IPS-18a (cell line): ENCODE results near the gene EDNRA.

Source experiments
- H3K27ac ChIP-seq: one replicate; pipeline ENCODE4 v1.5.1; 2013; ENCODE audit warnings: low read length
- H3K27me3 ChIP-seq: one replicate; pipeline ENCODE4 v1.6.1; 2013; ENCODE audit warnings: mild to moderate bottlenecking, low read length; ENCODE audit not compliant: control insufficient read depth, insufficient read depth
- H3K36me3 ChIP-seq: one replicate; pipeline ENCODE4 v1.6.1; 2013; ENCODE audit warnings: low read depth, low read length; ENCODE audit not compliant: control insufficient read depth
- H3K4me1 ChIP-seq: one replicate; pipeline ENCODE4 v1.6.1; 2013; ENCODE audit warnings: low read depth, low read length; ENCODE audit not compliant: control insufficient read depth
- H3K4me3 ChIP-seq: one replicate; pipeline ENCODE4 v1.5.1; 2013; ENCODE audit warnings: low read length
- H3K9ac ChIP-seq: one replicate; pipeline ENCODE4 v1.6.1; 2013; ENCODE audit warnings: mild to moderate bottlenecking, low read length, moderate library complexity
- H3K9me3 ChIP-seq: one replicate; pipeline ENCODE4 v1.6.1; 2013; ENCODE audit warnings: low read depth, low read length; ENCODE audit not compliant: control insufficient read depth

EDNRA gene

DNA sequence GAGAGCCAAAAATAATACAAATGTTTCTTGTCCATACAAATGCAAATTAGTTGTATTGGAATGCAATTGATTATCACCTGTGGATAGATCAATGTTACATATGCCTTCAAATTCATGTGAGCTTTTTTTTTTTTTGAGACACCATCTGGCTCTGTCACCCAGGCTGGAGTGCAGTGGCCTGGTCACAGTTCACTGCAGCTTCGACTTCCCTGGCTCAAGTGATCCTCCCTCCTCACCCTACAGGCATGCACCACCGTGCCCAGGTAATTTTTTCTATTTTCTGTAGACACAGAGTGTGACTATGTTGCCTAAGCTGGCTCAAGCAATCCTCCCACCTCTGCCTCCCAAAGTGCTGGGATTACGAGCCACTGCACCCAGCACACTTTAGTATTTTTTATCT lies 97.7 kb downstream of the EDNRA start:
- H3K27me3 ChIP-seq: no peaks in the 10 kb centered on the region
- no peaks in the 10 kb centered on the region for H3K9me3 ChIP-seq
- H3K9ac ChIP-seq: no peak overlapping the region
- H3K36me3 ChIP-seq: no peaks in the 10 kb centered on the region
- no peak overlapping the region for H3K27ac ChIP-seq
- no peak overlapping the region for H3K4me3 ChIP-seq
- H3K4me1 ChIP-seq: no peaks in the 10 kb centered on the region

DNA sequence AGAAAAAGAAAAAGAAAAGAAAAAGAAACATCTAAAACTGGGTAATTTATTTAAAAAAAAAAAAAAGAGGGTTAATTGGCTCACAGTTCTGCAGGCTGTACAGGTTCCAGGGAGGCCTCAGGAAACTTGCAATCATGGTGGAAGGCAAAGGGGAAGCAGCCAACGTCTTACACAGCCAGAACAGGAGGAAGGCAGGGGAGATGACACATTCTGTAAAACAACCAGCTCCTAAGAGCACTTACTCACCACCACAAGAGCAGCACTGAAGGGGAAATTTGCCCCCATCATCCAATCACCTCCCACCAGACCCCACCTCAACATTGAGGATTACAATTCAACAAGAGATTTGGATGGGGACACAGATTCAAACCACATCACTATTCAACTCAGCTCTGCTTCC lies 99.5 kb downstream of the EDNRA start:
- H3K27ac ChIP-seq: no peak overlapping the region
- no peak overlapping the region for H3K9ac ChIP-seq
- H3K27me3 ChIP-seq: no peaks in the 10 kb centered on the region
- H3K4me3 ChIP-seq: no peak overlapping the region
- no peaks in the 10 kb centered on the region for H3K36me3 ChIP-seq
- no peaks in the 10 kb centered on the region for H3K4me1 ChIP-seq
- no peaks in the 10 kb centered on the region for H3K9me3 ChIP-seq

DNA sequence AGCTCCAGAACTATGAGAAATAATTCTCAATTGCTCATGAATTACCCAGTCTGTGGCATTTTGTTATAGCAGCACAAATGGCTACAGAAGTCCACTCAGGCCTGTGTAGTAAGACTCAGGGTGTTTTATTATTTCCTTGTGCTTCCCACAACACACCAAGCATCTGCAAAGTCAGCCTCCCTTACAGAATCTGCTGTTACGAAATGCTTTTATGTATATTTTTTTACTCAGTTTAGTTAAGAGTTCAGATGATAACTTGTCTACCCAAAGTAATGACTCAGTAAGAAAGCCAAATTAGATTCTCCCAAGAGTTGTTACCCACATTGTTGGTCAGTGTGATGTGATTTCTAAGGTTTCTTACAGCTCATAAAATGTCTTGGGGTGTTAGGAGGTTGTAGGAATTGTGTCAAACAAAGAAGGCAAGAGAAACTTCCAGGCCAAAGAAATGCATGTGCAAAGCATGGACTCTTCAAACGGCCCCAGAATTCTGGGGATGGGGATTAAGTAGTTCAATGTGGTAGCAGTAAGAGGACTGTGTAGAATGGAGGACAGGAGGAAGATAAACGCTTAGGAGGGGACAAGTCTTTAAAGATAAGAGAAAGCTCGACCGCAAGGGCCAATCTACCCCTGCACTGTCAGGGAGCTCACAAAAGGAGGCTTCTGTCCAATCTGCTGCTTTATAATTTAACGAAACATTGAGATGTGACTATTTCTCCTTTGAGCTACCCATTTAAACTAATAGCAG lies 100.9 kb downstream of the EDNRA start:
- Histone ChIP-seq H3K4me1 (no peaks in the 10 kb centered on the region), H3K27me3 (no peaks in the 10 kb centered on the region), H3K27ac (no peak overlapping the region), H3K36me3 (no peaks in the 10 kb centered on the region), H3K9me3 (no peaks in the 10 kb centered on the region), H3K9ac (no peak overlapping the region), H3K4me3 (no peak overlapping the region)

DNA sequence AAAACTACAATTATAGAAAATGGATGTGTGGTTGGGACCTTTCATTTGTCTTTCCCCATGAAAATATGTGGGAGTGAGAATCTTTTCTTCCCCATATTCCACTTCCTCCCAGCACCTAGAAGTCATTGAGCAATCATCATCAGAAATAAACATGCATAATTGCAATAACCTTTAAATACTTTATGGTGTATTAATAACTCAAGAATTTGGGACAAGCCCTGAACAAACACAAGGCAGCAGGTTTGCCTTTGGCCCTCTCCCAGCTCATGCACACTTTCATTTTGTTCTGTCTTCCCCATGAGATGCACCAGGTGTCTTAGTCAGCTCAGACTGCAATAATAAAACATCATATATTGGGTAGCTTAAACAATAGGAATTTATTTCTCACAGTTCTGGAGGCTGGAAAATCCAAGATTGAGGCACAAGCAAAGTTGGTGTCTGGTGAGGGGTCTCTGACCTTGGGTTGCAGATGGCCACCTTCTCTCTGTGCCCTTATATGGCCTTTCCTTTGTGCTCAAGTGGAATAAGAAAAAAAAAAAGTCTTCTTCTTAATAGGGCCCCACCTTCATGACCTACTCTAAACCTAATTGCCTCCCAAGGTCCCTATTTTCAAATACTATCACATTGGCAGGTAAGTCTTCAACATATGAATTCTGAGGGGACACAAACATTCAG lies 101.6 kb downstream of the EDNRA start:
- Histone ChIP-seq H3K36me3 (no peaks in the 10 kb centered on the region), H3K9me3 (no peaks in the 10 kb centered on the region), H3K27ac (no peak overlapping the region), H3K9ac (no peak overlapping the region), H3K27me3 (no peaks in the 10 kb centered on the region), H3K4me3 (no peak overlapping the region), H3K4me1 (no peaks in the 10 kb centered on the region)

DNA sequence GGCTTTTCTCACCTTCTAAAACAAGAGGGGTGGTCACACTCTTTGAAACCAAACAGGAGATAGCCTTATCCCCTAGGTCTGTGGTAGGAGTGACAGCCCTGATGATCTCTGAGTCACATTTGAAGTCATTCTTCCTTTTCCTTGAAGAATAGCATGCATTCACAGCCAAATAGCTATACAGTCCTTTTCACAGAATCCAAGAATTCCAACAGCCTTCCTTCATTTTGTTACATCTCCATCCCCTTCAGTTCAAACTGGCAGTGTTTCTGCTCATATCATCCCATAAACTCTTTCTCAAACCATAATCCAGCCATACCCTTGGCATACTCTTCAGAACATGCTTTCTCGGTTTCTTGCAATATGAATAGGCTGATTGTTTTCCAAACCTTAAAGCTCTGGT lies 103.0 kb downstream of the EDNRA start:
- no peak overlapping the region for H3K27ac ChIP-seq

DNA sequence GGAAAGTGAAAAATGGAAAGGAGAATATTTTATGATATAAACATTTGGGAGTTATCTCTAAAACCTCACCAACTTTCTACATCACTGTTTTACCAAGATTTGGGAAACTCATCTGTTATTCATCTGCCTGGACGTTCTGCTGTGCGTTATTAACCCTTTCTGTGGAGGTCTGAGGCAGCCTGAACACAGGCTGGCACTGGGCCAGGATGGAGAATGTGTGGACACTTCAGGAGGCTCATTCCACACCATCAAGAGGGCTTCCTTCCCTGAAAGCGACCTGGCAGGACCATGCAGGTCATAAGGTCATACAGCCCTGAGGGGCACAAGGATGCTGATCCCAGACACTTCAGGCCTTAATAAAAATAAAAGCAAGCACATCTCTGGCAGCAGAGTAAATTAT lies 105.1 kb downstream of the EDNRA start:
- Histone ChIP-seq H3K36me3 (no peaks in the 10 kb centered on the region), H3K27ac (no peak overlapping the region), H3K27me3 (no peaks in the 10 kb centered on the region), H3K9me3 (no peaks in the 10 kb centered on the region), H3K4me3 (no peak overlapping the region), H3K4me1 (no peaks in the 10 kb centered on the region), H3K9ac (no peak overlapping the region)

More for the DNA sequence above, 103.0 kb downstream of the EDNRA start:
- no peaks in the 10 kb centered on the region for H3K4me1 ChIP-seq
- no peaks in the 10 kb centered on the region for H3K36me3 ChIP-seq
- H3K27me3 ChIP-seq: no peaks in the 10 kb centered on the region
- no peaks in the 10 kb centered on the region for H3K9me3 ChIP-seq
- no peak overlapping the region for H3K9ac ChIP-seq
- no peak overlapping the region for H3K4me3 ChIP-seq

DNA sequence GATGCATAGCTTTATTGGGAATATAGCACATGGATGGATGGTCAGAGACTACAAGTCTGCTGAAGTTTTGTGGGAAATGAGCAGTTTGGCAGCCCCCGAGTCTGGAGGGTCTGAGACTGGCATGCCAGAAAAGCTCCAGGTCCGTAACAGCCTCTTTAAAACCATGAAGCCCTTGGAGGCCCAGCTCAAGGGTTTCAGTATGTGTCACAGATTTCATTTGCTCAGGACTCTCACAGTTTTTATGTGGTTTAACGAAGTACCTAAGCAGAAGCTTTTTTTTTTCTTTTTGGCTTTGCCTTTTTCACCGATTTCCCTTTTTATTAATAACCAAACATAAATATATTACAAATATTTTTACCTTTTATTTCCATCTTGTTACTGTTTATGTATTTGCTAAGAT lies 105.7 kb downstream of the EDNRA start:
- H3K4me3 ChIP-seq: no peak overlapping the region
- no peak overlapping the region for H3K9ac ChIP-seq
- H3K9me3 ChIP-seq: no peaks in the 10 kb centered on the region
- H3K36me3 ChIP-seq: no peaks in the 10 kb centered on the region
- no peaks in the 10 kb centered on the region for H3K4me1 ChIP-seq
- H3K27me3 ChIP-seq: no peaks in the 10 kb centered on the region
- no peak overlapping the region for H3K27ac ChIP-seq

DNA sequence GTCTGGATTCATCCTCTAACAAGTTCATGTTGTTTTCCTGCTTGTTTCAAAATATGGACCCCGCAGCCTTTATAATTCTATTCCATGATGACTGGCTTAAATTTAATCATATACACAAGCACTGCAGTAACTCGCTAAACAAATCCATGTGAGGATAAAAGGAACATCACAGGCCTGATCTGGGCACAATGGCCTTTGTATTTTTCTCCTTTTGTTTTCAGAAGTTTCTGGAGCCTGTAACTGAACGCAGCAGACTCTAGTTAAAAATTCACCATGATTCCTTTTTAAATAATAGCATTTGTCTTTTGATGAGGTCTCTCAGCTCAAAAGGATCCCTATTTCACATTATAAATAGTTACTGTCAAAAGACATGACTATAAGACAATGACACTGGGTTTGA lies 106.1 kb downstream of the EDNRA start:
- H3K9ac ChIP-seq: no peak overlapping the region
- H3K9me3 ChIP-seq: no peaks in the 10 kb centered on the region
- H3K4me3 ChIP-seq: no peak overlapping the region
- H3K4me1 ChIP-seq: no peaks in the 10 kb centered on the region
- no peaks in the 10 kb centered on the region for H3K27me3 ChIP-seq
- no peaks in the 10 kb centered on the region for H3K36me3 ChIP-seq
- no peak overlapping the region for H3K27ac ChIP-seq

DNA sequence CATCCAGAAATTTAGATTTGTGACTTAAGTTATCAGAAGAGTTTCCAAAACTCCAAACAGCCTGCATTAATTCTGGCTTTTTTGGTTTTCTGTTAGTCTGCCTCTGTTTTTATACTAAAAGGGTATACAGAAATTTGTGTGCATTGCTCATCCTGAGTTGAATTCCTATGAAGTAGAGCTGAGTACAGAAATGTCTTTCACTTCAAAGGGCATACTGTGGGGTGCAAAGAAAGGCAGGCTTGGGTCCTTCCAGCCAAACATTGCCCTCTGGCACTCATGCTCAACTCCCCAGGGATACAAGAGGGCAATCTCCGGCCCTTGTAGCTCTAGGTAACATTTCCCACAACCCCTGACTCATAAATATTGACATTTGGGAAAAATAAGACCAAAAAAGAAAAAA lies 108.7 kb downstream of the EDNRA start:
- Histone ChIP-seq H3K27ac (no peak overlapping the region), H3K9me3 (no peaks in the 10 kb centered on the region), H3K36me3 (no peaks in the 10 kb centered on the region), H3K4me3 (no peak overlapping the region), H3K9ac (no peak overlapping the region), H3K4me1 (no peaks in the 10 kb centered on the region), H3K27me3 (no peaks in the 10 kb centered on the region)

DNA sequence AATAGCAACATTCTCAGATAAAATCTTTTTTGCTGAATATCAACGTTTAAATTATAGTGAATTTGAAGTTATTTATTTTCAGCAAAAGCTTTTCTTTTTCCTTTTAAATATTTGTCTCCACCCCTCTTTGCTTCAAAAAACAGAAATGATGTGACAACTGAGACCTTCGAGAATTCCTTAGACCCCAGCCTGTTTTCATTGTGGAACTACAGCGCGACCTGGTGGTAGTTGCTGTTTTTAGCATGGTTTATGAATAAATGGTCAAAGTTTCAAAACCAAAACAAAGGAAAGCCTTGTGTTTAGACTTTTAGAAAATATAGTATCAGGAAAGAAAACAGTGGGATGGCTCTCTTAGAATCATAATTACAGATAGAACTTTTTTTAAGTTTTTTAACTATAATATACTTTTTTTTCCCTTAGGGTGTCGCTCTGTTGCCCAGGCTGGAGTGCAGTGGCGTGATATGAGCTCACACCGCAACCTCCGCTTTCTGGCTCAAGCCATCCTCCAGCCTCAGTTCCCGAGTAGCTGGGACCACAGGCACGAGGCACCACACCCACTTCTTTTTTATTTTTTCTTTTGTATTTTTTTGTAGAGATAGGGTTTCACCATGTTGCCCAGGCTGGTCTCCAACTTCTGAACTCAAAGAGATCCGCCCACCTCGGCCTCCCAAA lies 109.5 kb downstream of the EDNRA start:
- Histone ChIP-seq H3K4me1 (no peaks in the 10 kb centered on the region), H3K9ac (no peak overlapping the region), H3K27me3 (no peaks in the 10 kb centered on the region), H3K27ac (no peak overlapping the region), H3K36me3 (no peaks in the 10 kb centered on the region), H3K9me3 (no peaks in the 10 kb centered on the region), H3K4me3 (no peak overlapping the region)

DNA sequence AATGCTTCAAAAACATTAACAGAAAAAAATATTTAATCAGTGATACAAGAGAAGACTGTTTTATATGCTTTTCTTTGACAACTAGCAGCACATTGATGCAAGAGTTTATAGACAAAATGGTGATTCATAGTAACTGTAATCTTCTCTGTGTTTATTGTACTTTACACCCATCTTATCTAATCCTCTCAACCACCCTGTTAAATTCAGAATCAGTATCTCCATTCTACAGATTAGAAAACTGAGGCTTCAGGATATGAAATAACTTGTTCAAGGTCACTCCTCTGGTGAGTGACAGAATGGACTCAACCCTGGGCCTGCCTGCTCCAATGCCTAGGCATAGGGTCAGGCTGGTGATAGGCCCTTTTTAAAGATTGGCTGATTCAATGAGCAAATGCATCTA lies 110.2 kb downstream of the EDNRA start:
- H3K27ac ChIP-seq: no peak overlapping the region

More for the DNA sequence above, 110.2 kb downstream of the EDNRA start:
- Histone ChIP-seq H3K27me3 (no peaks in the 10 kb centered on the region), H3K4me3 (no peak overlapping the region), H3K9me3 (no peaks in the 10 kb centered on the region), H3K9ac (no peak overlapping the region), H3K4me1 (no peaks in the 10 kb centered on the region), H3K36me3 (no peaks in the 10 kb centered on the region)
